ENCODE data around the gene TMEM9B.

GRCh38 chr11:8997451-8997850 lies 33.2 kb upstream of the TMEM9B start:
- no peak for TF ChIP-seq CTCF (conservative IDR thresholded peaks at IDR 0.05; ENCODE audit: low read length)
- TF ChIP-seq EZH2phosphoT487 (IDR thresholded peaks at IDR 0.05; ENCODE audit: borderline replicate concordance): no peak
